ENCODE measurements around the gene SLC13A1.
"Not testable (repeated sequence)": the region's sequence is repeated elsewhere in the genome, so short reads cannot be mapped to it uniquely, and the experiment has no call there.

The SLC13A1 gene

GRCh38 chr7:123199883-123200282, at the start of gene SLC13A1:
SLC13A1 (minus strand) TSS chr7:123199969; CDS start chr7:123199946, 23 bp downstream.
- no peak for DNase-seq

- DNase-seq, result no peak
Measured at GRCh38 chr7:123244768-123245167, 45.0 kb upstream of the SLC13A1 start.

- no peak for DNase-seq
Measured at GRCh38 chr7:123242467-123243092, 42.8 kb upstream of the SLC13A1 start.

- DNase-seq, result no peak
Measured at GRCh38 chr7:123241809-123242208, 42.0 kb upstream of the SLC13A1 start.

DNA sequence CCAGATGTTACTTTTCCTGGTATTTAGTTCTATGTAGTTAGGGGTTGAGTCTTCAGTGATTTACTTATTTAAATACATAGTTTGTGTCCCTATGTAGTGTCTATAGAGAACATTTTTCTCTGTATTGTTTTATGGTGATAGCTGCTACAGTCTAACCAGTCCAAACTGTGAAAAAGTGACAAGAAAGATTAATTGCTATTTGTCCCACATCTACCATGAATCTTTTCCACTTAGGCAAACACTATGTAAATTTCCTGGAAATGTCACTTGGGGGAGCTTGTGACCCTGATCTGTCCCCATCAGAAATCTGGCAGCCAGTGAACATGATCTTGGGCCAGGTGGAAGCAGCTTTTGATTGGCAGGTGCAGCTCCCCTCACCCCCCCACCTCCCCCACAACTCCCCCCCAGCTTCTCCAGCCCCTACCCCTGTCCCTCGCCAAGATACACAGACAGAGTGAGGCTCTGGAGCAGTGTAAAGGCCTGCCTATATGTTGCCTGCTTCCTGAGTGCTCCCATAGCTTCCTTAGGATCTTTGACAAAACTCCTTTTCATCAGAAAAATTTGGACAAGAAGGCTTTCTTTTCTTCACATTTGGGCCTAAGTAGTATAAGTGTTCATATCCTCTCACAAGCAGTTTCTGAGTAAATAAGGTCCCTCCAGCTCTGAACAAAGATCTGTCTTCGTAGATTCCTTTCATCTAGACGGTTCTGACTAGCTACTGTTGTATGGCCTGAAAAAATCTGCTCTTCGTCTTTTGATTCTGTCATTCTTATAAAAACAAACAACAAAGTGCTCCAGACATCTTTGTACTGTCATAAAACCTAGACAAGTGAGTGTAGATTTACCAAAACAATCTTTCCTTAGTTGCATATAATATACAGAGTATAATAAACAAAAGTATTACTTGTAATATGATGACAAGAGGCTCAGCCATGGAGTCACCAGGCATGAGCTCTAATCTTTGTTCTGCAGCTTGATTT, 31.5 kb upstream of the SLC13A1 start:
- DNase-seq, result no peak

DNA sequence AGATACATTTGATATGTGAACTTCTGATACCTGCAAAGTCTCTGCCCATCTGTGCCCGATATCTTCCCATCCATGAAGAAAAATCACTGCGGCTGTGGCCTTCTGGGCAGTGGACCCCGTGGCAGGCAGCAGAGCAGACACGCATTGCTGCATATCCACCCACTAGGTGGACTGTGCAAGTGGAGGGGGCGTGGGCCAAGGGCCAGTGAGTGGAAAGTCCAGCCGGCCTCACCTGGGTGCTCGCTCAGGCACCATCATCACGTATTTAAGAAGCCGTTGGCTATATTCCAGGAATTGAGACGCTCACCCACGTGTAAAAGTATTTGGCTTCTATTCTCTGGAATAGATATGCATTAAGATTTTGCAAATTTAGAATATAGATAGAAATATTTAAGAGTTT, 30.8 kb upstream of the SLC13A1 start:
- no peak for DNase-seq

DNA sequence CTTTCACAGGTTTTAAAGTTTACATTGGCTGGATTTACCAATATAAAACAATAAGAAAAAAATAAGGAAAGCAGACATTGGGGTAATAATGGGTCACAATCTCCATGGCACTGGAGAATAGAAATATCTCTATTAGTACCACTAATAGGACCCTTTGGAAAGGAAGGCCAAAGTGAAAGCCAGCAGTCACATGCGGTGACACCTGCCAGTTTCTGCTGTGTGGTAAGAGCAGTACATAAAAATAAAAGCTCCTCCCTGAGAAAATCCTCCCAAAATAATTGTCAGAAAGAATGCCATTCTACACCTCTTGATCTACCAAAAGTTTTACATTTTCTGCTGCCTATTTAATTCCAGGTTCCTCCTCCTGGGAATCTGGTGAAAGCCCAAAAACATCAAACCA, 30.4 kb upstream of the SLC13A1 start:
- no peak for DNase-seq

- no peak for DNase-seq
Measured at GRCh38 chr7:123229426-123229825, 29.7 kb upstream of the SLC13A1 start.

DNA sequence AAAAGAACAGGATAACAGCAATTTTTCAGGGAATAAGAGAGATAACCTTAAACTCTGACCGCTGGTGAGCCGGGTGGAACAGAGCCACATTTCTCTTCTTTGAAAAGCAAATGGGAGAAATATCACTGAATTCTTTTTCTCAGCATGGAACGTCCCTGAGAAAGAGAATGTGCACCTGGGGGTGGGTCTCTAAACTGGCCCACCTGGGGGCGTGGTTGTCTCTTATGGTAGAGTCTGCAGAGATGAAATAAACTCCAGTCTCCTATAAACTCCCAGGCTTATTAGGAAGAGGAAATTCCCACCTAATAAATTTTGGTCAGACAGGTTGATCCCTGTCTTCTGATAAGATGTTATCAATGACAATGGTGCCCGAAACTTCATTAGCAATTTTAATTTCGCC, 27.9 kb upstream of the SLC13A1 start:
- not testable (repeated sequence) for DNase-seq

DNA sequence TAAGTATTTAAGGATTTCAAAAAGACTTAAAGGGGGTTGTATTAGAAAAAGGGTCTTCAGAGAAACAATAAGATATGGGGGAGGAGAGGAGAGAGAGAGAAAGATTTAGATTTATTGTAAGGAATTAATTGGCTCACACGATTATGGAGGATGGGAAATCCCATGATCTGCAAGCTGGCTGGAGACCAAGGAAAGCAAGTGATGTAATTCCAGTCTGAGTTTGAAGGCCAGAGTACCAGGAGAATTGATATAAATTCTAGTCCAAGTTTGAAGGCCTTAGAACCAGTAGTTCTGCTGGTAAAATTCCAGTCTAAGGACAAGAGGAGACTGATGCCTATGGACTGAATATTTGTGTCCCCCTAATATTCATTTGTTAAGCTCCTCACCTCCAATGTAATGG, 20.6 kb upstream of the SLC13A1 start:
- DNase-seq, result no peak

GRCh38 chr7:123218866-123219265, 19.1 kb upstream of the SLC13A1 start:
- no peak for DNase-seq

DNA sequence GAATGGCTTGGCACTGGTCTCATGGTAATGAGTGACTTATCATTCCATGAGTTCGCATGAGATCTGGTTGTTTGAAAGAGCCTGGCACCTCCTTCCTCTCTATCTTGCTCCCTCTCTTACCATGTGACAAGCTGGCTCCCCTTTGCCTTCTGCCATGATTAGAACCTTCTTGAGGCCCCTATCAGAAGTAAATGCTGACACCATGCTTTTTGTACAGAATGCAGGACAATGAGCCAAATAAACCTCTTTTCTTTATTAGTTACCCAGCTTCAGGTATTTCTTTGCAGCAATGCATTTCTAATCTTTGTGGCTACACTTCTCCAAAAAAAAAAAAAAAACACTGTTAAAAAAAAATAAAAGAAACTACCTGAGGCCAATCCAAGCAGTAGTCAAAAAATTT, 17.1 kb upstream of the SLC13A1 start:
- DNase-seq, result no peak

DNA sequence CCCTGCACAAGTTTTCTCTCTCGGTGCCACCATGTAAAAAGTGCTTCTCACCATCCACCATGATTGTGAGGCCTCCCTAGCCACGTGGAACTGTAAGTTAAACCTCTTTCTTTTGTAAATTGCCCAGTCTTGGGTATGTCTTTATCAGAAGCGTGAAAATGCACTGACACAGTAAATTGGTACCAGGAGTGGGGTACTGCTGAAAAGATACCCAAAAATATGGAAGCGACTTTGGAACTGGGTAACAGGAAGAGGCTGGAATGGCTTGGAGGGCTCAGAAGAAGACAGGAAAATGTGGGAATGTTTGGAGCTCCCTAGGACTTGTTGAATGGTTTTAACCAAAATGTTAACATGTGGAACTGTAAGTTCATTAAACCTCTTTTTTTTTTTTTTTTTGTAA, 15.6 kb upstream of the SLC13A1 start:
- DNase-seq, result no peak

DNA sequence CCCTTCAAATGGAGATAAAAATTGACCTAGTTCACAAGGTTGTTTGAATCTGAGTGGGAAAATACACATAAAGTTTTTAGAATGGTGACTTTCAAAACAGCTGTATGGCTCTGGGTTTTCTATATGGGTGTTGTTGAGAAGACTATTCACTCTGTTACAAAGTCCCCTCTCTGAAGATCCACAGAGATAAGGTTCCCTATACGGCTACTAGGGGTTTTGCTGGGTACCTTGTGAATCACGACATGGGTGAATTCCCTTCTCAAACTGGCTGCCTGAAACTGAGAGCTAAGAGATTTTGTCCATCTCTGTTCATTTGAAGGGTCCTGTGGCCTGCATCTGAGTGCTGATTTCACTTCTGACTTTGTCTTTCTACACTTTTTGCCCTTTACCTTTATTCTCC, 11.8 kb upstream of the SLC13A1 start:
- no peak for DNase-seq

- DNase-seq, result no peak
Measured at GRCh38 chr7:123210986-123211385, 11.2 kb upstream of the SLC13A1 start.

- DNase-seq, result no peak
Measured at GRCh38 chr7:123209786-123210185, 10.0 kb upstream of the SLC13A1 start.

DNA sequence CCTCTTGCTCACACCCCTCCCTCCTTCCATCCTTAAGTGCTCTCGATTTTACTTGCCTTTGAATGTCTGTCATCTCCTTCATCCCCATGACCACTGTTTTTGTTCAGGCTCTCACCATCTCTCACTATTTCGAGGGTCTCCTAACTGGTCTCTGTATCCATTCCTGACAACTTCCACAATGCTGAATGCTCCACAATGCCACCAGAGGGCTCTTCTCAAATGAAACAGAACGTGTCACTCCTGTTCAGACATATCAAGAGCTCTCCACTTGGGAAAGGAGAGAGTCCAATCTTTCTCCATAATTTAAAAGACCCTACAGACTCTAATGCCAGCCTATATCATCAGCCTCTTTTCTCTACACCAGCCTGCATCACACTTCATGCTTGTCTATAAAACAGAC, 9.0 kb upstream of the SLC13A1 start:
- DNase-seq, result no peak

GRCh38 chr7:123204206-123204835, 4.6 kb upstream of the SLC13A1 start:
- DNase-seq, result no peak

- no peak for DNase-seq
Measured at GRCh38 chr7:123201901-123202300, 2.1 kb upstream of the SLC13A1 start.

DNA sequence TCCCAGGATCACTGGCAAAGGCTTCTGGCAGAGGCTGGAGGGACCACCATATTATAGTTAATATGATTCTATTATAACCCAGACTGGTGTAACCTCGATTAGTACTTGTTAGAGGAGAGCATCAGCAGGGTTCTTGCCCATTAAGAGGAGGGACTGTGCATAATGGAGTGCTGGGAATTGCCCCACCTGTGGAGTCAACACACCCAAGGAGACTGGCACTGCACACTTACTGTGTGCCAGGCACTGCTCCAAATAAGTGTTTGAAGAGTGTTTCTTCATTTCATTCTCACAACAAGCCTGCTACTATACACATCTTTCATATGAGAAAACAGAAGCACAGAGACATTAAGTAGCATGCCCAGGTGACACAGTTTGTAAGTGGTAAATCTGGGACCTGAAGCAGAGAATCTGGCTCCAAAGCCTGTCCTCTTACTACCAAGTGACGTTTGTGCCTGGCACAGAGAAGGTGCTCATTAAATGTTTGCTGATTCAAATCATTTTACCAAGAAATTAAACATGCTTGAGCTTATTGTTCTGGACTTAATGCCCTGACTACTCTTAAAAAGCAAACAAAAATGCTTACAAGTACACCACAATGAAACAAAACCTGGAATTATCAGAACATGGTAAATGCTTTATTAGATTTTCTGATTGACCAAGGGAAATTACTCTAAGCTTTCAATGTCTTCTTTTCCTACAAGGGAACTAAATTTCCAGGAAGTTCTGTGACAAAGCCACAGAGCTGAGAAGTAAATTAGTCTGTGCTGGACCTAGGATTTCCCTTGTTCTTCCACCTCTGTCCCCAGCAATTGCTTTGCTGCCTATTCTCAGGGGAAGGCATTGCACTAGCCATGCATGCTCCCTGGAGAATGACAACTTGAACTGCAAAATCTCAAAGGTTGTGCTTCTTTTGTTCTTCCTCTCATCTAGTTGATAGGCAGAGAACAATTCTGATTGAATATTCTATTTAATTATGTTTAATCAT, 809 bp downstream of the SLC13A1 start:
- DNase-seq, result no peak

GRCh38 chr7:123198111-123198510, 1.7 kb downstream of the SLC13A1 start:
- DNase-seq, result no peak

DNA sequence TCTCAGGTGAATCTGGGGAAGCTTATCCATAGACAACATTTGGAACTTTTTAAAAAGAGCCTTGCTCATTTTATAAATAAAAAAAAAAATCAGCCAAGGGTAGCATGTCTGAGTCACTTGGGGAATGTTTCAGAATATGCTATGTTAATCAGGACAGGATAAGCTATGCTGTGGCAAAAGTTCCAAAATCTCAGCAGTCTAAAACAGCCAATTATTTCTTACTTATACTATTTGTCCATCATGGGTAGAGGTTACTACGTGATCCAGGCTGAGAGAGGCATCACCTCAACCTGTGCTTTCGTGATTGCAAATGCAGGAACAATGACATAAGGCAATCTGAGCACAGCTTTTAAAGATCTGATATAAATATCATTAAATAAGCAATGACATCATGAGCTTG, 6.5 kb downstream of the SLC13A1 start:
- no peak for DNase-seq

GRCh38 chr7:123191132-123191531, 8.6 kb downstream of the SLC13A1 start:
- no peak for DNase-seq

Data from NCI-H1048 (cell line).